Heart left ventricle (tissue), 13 donors: ENCODE data around the gene TMEM163.

Source experiments
- POLR2A ChIP-seq, 2 donors: fragments of 450-650 bp; IDR thresholded peaks; one replicate each; pipeline ENCODE4 v1.6.1; 2017; ENCODE audit warnings: antibody characterized with exemption in 2 of 2, mild to moderate bottlenecking in 2 of 2, moderate library complexity in 2 of 2
- TF ChIP-seq, protein P1 (sequence below), 12 donors: fragments of 200-600 bp; sonication (generic) in 4 of 12; IDR thresholded peaks; one replicate each; pipeline versions ENCODE4 v1.5.0 to v1.8.0; 2018 to 2022; ENCODE audit warnings: antibody characterized with exemption in 12 of 12, mild to moderate bottlenecking in 5 of 12
- donor health status: ischemic (EF 13 %, LVEDD 7.1; RV severe dilation, severe dysfunction).
- donor health status: DM: no; HTN: yes; CAD: no.
- donor health status: DM: no; HTN: no; CAD: no.
- donor health status: ischemic (EF 25% LVEDD 6.9; RV normal size, moderate dysfunction).
- donor health status: ischemic (EF 25% LVEDD 5.7; RV mildly dilated, moderate dysfunction).
- donor health status: ischemic (EF 35%, LVEDD 5.7; RV mildly dilated, moderate dysfunction).
- donor health status: nonischemic (EF 11% LVEDD 7.7; RV severe dilation, severe dysfunction).
- donor health status: DM: yes; HTN: yes; CAD: no.
- donor health status: PGD.
- donor health status: ischemic (EF 29% LVEDD 5.4; RV normal size, mild dysfunction).
- donor health status: nonischemic (EF 23%, LVEDD 6.1; RV moderate dilation, normal function).

DNA sequence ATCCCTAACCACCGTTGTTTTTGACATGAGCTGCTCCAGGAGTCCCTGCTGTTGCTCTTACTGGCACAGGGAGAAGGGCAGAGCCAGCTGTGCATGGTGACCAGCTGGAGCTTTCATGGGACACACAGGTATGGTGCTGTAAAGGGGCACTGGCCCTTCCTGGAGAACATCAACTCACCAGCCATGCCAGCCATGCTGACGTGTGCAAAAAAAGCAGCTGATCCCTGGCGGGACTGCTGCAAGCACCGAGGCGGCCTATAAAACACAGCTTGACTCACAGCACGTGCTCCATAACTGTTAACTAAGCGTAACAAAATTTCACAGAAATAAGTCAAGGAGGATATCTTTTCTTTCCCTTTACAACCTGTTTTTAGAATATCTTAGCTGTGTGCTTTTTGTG, 165.1 kb downstream of the TMEM163 start:
- TF ChIP-seq, protein P1, sequence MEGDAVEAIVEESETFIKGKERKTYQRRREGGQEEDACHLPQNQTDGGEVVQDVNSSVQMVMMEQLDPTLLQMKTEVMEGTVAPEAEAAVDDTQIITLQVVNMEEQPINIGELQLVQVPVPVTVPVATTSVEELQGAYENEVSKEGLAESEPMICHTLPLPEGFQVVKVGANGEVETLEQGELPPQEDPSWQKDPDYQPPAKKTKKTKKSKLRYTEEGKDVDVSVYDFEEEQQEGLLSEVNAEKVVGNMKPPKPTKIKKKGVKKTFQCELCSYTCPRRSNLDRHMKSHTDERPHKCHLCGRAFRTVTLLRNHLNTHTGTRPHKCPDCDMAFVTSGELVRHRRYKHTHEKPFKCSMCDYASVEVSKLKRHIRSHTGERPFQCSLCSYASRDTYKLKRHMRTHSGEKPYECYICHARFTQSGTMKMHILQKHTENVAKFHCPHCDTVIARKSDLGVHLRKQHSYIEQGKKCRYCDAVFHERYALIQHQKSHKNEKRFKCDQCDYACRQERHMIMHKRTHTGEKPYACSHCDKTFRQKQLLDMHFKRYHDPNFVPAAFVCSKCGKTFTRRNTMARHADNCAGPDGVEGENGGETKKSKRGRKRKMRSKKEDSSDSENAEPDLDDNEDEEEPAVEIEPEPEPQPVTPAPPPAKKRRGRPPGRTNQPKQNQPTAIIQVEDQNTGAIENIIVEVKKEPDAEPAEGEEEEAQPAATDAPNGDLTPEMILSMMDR (IDR thresholded peaks at IDR 0.05), result no peak
- TF ChIP-seq POLR2A (IDR thresholded peaks at IDR 0.05), result no peak
